Body of pancreas (tissue), 4 donors: ENCODE data around the gene KANSL3.

Source experiments
- POLR2A ChIP-seq, 3 donors: fragments of 450-650 bp; IDR thresholded peaks; one replicate each; pipeline ENCODE4 v1.6.1; 2016; ENCODE audit warnings: antibody characterized with exemption in 3 of 3, mild to moderate bottlenecking in 2 of 3
- TF ChIP-seq, protein P1 (sequence below), 7 experiments: fragments of 450-650 bp in 4 of 7; fragments of 200-600 bp in 3 of 7; sonication (generic) in 3 of 7; IDR thresholded peaks; one replicate each; pipeline ENCODE4 v1.5.1; 2016 to 2019; ENCODE audit warnings: antibody characterized with exemption in 7 of 7

GRCh38 chr2:96568094-96568493, 70.0 kb downstream of the KANSL3 start:
- TF ChIP-seq, protein P1, sequence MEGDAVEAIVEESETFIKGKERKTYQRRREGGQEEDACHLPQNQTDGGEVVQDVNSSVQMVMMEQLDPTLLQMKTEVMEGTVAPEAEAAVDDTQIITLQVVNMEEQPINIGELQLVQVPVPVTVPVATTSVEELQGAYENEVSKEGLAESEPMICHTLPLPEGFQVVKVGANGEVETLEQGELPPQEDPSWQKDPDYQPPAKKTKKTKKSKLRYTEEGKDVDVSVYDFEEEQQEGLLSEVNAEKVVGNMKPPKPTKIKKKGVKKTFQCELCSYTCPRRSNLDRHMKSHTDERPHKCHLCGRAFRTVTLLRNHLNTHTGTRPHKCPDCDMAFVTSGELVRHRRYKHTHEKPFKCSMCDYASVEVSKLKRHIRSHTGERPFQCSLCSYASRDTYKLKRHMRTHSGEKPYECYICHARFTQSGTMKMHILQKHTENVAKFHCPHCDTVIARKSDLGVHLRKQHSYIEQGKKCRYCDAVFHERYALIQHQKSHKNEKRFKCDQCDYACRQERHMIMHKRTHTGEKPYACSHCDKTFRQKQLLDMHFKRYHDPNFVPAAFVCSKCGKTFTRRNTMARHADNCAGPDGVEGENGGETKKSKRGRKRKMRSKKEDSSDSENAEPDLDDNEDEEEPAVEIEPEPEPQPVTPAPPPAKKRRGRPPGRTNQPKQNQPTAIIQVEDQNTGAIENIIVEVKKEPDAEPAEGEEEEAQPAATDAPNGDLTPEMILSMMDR (IDR thresholded peaks at IDR 0.05), result no peak
- no peak for TF ChIP-seq POLR2A (IDR thresholded peaks at IDR 0.05)
